ENCODE results near the gene SACM1L.

- TF ChIP-seq TAF1 (IDR thresholded peaks at IDR 0.05; ENCODE audit: low read depth, low read length) (no peak), POLR2AphosphoS5 (IDR thresholded peaks at IDR 0.05; ENCODE audit: low read depth, low read length) (no peak)
Observed at GRCh38 chr3:45749880-45750279, 60.7 kb downstream of the SACM1L start.

All from GM12891 (cell line).